ENCODE measurements around the gene CCR1.
"Not testable (repeated sequence)": the region's sequence is repeated elsewhere in the genome, so short reads cannot be mapped to it uniquely, and the experiment has no call there.

Gene CCR1

GRCh38 chr3:46209746-46210470 is 1.8 kb upstream of the CCR1 start:
- DNase-seq = no peak
- Histone ChIP-seq H3K4me3 (ENCODE audit: low read depth, low read length) (no peak overlapping the region), H3K36me3 (no peaks in the 10 kb centered on the region), H3K9me3 (ENCODE audit: severe bottlenecking) (no peaks in the 10 kb centered on the region), H3K27ac (no peak overlapping the region), H3K27me3 (ENCODE audit: insufficient read depth, low read depth, severe bottlenecking) (peaks cover 73% of the 10 kb centered on the region)
- TF ChIP-seq, protein P1, sequence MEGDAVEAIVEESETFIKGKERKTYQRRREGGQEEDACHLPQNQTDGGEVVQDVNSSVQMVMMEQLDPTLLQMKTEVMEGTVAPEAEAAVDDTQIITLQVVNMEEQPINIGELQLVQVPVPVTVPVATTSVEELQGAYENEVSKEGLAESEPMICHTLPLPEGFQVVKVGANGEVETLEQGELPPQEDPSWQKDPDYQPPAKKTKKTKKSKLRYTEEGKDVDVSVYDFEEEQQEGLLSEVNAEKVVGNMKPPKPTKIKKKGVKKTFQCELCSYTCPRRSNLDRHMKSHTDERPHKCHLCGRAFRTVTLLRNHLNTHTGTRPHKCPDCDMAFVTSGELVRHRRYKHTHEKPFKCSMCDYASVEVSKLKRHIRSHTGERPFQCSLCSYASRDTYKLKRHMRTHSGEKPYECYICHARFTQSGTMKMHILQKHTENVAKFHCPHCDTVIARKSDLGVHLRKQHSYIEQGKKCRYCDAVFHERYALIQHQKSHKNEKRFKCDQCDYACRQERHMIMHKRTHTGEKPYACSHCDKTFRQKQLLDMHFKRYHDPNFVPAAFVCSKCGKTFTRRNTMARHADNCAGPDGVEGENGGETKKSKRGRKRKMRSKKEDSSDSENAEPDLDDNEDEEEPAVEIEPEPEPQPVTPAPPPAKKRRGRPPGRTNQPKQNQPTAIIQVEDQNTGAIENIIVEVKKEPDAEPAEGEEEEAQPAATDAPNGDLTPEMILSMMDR (IDR thresholded peaks at IDR 0.05; ENCODE audit: low read depth, low read length) = no peak

DNA sequence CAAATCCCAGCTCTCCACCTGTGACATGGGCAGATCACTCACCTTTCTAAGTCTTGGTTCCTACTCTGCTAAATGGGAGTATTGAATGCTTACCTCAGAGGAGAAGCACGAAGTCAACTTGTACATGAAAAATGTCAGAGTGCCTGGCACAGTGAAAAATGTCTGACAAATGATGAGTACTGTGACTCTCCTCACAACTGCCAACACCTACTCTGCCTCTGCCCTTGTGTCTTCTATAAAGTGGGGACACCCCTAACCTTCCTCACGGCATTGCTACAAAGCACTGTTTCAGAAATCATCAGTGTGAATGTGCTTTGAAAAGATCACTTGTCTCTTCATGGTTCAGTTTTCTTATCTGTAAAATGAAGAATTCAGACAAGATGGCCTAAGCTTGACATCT is 940 bp upstream of the CCR1 start:
- Histone ChIP-seq H3K27me3 (ENCODE audit: insufficient read depth, low read depth, severe bottlenecking) (peaks cover 72% of the 10 kb centered on the region), H3K36me3 (no peaks in the 10 kb centered on the region), H3K9me3 (ENCODE audit: severe bottlenecking) (no peaks in the 10 kb centered on the region), H3K27ac (no peak overlapping the region), H3K4me3 (ENCODE audit: low read depth, low read length) (no peak overlapping the region)
- DNase-seq = no peak
- TF ChIP-seq, protein P1 (IDR thresholded peaks at IDR 0.05; ENCODE audit: low read depth, low read length) = no peak

DNA sequence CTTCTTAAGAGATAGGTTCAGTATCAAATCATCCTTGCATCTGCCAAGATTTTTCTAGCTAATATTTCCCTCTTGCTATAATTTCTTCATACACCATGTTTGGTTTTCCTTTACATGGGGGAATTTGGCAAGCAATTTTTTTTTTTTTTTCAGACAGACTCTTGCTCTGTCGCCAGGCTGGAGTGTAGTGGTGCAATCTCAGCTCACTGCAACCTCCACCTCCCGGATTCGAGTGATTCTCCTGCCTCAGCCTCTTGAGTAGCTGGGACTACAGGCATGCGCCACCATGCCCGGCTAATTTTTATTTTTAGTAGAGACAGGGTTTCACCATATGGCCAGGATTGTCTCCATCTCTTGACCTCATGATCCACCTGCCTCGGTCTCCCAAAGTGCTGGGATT is 599 bp downstream of the CCR1 start:
- not testable (repeated sequence) for H3K4me3 ChIP-seq (ENCODE audit: low read depth, low read length); H3K9me3 ChIP-seq (ENCODE audit: severe bottlenecking); H3K36me3 ChIP-seq; H3K27ac ChIP-seq; DNase-seq
- peaks cover 84% of the 10 kb centered on the region for H3K27me3 ChIP-seq (ENCODE audit: insufficient read depth, low read depth, severe bottlenecking)

DNA sequence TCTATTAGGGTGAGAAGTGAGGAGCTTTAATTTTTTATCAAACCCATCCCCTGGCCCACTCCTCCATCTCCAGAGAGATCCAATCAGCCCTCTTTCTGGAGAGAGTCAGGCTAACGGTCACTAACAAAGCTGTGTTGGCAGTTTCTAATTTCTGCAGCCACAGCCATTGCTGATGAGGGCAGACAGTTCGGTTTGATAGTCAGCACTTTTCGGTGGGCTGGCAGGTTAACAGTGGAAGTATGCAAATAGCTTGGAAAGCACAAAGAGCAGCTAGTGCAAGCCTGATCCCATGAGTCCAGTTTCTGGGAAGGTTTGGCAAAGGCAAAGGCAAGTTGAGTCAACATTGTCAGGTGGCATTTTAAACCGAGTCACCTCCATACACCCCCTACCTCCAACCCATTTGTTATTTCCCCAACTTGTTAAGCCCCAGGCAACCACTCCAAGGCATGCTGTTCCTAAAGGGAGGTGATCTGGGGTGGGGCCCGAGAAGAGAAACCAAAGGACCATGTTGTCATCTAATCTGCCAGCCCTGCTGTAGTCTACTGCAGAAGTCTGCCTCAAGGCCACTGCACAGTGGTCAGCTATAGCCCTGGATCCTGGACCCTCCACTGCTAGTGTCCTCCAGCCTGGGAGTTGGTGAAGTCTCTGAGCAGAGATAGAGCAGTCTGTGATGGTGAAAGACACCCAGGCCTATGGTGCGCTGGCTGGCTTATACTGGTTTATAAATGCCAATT is 1.7 kb downstream of the CCR1 start:
- Histone ChIP-seq H3K4me3 (ENCODE audit: low read depth, low read length) (no peak overlapping the region), H3K9me3 (ENCODE audit: severe bottlenecking) (no peaks in the 10 kb centered on the region), H3K27me3 (ENCODE audit: insufficient read depth, low read depth, severe bottlenecking) (peaks cover 86% of the 10 kb centered on the region), H3K36me3 (no peaks in the 10 kb centered on the region), H3K27ac (no peak overlapping the region)
- no peak for DNase-seq
- TF ChIP-seq, protein P1 (IDR thresholded peaks at IDR 0.05; ENCODE audit: low read depth, low read length) = no peak

- Histone ChIP-seq H3K27ac (no peak overlapping the region), H3K27me3 (ENCODE audit: insufficient read depth, low read depth, severe bottlenecking) (peaks cover 88% of the 10 kb centered on the region), H3K4me3 (ENCODE audit: low read depth, low read length) (no peak overlapping the region), H3K36me3 (no peaks in the 10 kb centered on the region), H3K9me3 (ENCODE audit: severe bottlenecking) (no peaks in the 10 kb centered on the region)
- no peak for DNase-seq
- TF ChIP-seq, protein P1 (IDR thresholded peaks at IDR 0.05; ENCODE audit: low read depth, low read length) = no peak
Observed at GRCh38 chr3:46205286-46205960, 2.7 kb downstream of the CCR1 start.

GRCh38 chr3:46203681-46204080 is 4.4 kb downstream of the CCR1 start:
- Histone ChIP-seq H3K9me3 (ENCODE audit: severe bottlenecking) (no peaks in the 10 kb centered on the region), H3K36me3 (no peaks in the 10 kb centered on the region), H3K27ac (no peak overlapping the region), H3K4me3 (ENCODE audit: low read depth, low read length) (no peak overlapping the region), H3K27me3 (ENCODE audit: insufficient read depth, low read depth, severe bottlenecking) (peaks cover 89% of the 10 kb centered on the region)
- TF ChIP-seq, protein P1 (IDR thresholded peaks at IDR 0.05; ENCODE audit: low read depth, low read length) = no peak
- no peak for DNase-seq

Data from WERI-Rb-1 (cell line).